GM23338 (cell line): ENCODE measurements around the gene PANK4. TPM values are rescaled to one million over a fixed set of nuclear protein-coding genes. Genes with fewer than 3 reads are reported as not detected.

Experiments used
- ATAC-seq: fragments of 200-7000 bp; cut with Tn5 transposase; 3 replicates; pipeline ENCODE4 v1.9.1; 2020
- DNase-seq: peaks from one replicate; pipeline ENCODE4 v3.0.0-alpha.2; 2015; ENCODE audit warnings: low spot score
- H2AFZ ChIP-seq: fragments of 200-600 bp; sonication (generic); 2 replicates; pipeline ENCODE4 v1.8.0; 2016; ENCODE audit warnings: antibody characterized with exemption, mild to moderate bottlenecking, moderate library complexity
- H3F3A ChIP-seq: fragments of 200-600 bp; sonication (generic); replicated peaks from 2 replicates; pipeline ENCODE4 v1.8.0; 2017; ENCODE audit warnings: antibody characterized with exemption, mixed run types, low read depth
- H3K27ac ChIP-seq: fragments of 200-600 bp; sonication (generic); 2 replicates; pipeline ENCODE4 v1.6.1; 2016; ENCODE audit warnings: low read depth
- H3K27me3 ChIP-seq: fragments of 200-600 bp; sonication (generic); 2 replicates; pipeline ENCODE4 v1.8.0; 2016; ENCODE audit warnings: mild to moderate bottlenecking, mixed run types, moderate library complexity; ENCODE audit not compliant: insufficient read depth
- H3K36me3 ChIP-seq: fragments of 200-600 bp; sonication (generic); 2 replicates; pipeline ENCODE4 v1.8.0; 2016; ENCODE audit warnings: mild to moderate bottlenecking; ENCODE audit not compliant: insufficient read depth
- H3K4me1 ChIP-seq: fragments of 200-600 bp; sonication (generic); 2 replicates; pipeline ENCODE4 v1.8.0; 2016; ENCODE audit warnings: mild to moderate bottlenecking, moderate library complexity; ENCODE audit not compliant: insufficient read depth
- H3K4me2 ChIP-seq: fragments of 200-600 bp; sonication (generic); 2 replicates; pipeline ENCODE4 v1.7.1; 2017; ENCODE audit warnings: mixed run types
- H3K4me3 ChIP-seq: fragments of 200-600 bp; sonication (generic); 2 replicates; pipeline ENCODE4 v1.6.1; 2016; ENCODE audit warnings: mixed run types
- H3K79me2 ChIP-seq: fragments of 200-600 bp; sonication (generic); replicated peaks from 2 replicates; pipeline ENCODE4 v1.8.0; 2017; ENCODE audit warnings: mild to moderate bottlenecking; ENCODE audit not compliant: insufficient read depth
- H3K9me2 ChIP-seq: fragments of 200-600 bp; sonication (generic); 2 replicates; pipeline ENCODE4 v1.8.0; 2017; ENCODE audit not compliant: insufficient read depth
- H4K20me1 ChIP-seq: fragments of 200-600 bp; sonication (generic); replicated peaks from 2 replicates; pipeline ENCODE4 v1.8.0; 2017; ENCODE audit warnings: mild to moderate bottlenecking; ENCODE audit not compliant: insufficient read depth
- H3K27ac Mint-ChIP-seq: 2 replicates; pipeline ENCODE4 v1.8.0; 2020; ENCODE audit warnings: inconsistent platforms, mild to moderate bottlenecking, moderate library complexity, mixed read lengths
- H3K27me3 Mint-ChIP-seq: 3 replicates; pipeline ENCODE4 v1.8.0; 2022; ENCODE audit warnings: low read depth, mild to moderate bottlenecking, moderate library complexity, mixed read lengths, inconsistent platforms; ENCODE audit not compliant: insufficient read depth, poor library complexity
- H3K36me3 Mint-ChIP-seq: 3 replicates; pipeline ENCODE4 v1.8.0; 2021; ENCODE audit warnings: low read depth, mild to moderate bottlenecking, inconsistent platforms, moderate library complexity, mixed read lengths
- H3K4me1 Mint-ChIP-seq: 3 replicates; pipeline ENCODE4 v1.8.0; 2020; ENCODE audit warnings: mild to moderate bottlenecking, inconsistent platforms, mixed read lengths
- H3K4me3 Mint-ChIP-seq: 3 replicates; pipeline ENCODE4 v1.8.0; 2021; ENCODE audit warnings: moderate library complexity, mild to moderate bottlenecking, inconsistent platforms, mixed read lengths
- H3K9me3 Mint-ChIP-seq: 3 replicates; pipeline ENCODE4 v1.8.0; 2020; ENCODE audit warnings: moderate library complexity, mild to moderate bottlenecking, inconsistent platforms, mixed read lengths
- CREB1 ChIP-seq: fragments of 250-450 bp; sonication (Bioruptor Pico); IDR thresholded peaks from 2 replicates; pipeline ENCODE4 v1.5.0; 2020; ENCODE audit warnings: low read depth, mild to moderate bottlenecking, moderate library complexity
- CTCF ChIP-seq, 2 experiments: fragments of 200-600 bp in 1 of 2; sonication (generic) in 1 of 2; conservative IDR thresholded peaks; 2 replicates each; pipeline versions ENCODE4 v1.5.1 to v1.6.1; 2016 to 2017; ENCODE audit warnings: antibody characterized with exemption in 2 of 2, low read depth in 2 of 2, mild to moderate bottlenecking in 2 of 2, moderate library complexity in 1 of 2
- ETS1 ChIP-seq: IDR thresholded peaks from 2 replicates; pipeline ENCODE4 v1.6.1; 2016; ENCODE audit warnings: antibody characterized with exemption
- EZH2 ChIP-seq: fragments of 200-600 bp; sonication (generic); IDR thresholded peaks from one replicate; pipeline ENCODE4 v1.8.0; 2017; ENCODE audit warnings: antibody characterized with exemption, mild to moderate bottlenecking, low read depth; ENCODE audit not compliant: unreplicated experiment
- EZH2phosphoT487 ChIP-seq: fragments of 200-600 bp; sonication (generic); IDR thresholded peaks from one replicate; pipeline ENCODE4 v1.8.1; 2018; ENCODE audit warnings: antibody characterized with exemption; ENCODE audit not compliant: unreplicated experiment
- JUNB ChIP-seq: IDR thresholded peaks from one replicate; pipeline ENCODE4 v1.6.1; 2016; ENCODE audit warnings: antibody characterized with exemption; ENCODE audit not compliant: unreplicated experiment
- NANOG ChIP-seq: IDR thresholded peaks from 2 replicates; pipeline ENCODE4 v1.6.1; 2016; ENCODE audit warnings: antibody characterized with exemption, borderline replicate concordance
- POLR2AphosphoS5 ChIP-seq: IDR thresholded peaks from 2 replicates; pipeline ENCODE4 v1.6.1; 2016; ENCODE audit warnings: antibody characterized with exemption, low read depth
- STAT1 ChIP-seq: IDR thresholded peaks from one replicate; pipeline ENCODE4 v1.6.1; 2016; ENCODE audit warnings: antibody characterized with exemption; ENCODE audit not compliant: unreplicated experiment
- ZNF114 ChIP-seq: fragments of 250-450 bp; sonication (Bioruptor Pico); IDR thresholded peaks from 2 replicates; pipeline ENCODE4 v1.5.0; 2020; ENCODE audit warnings: mild to moderate bottlenecking, moderate library complexity
- ZNF331 ChIP-seq: fragments of 250-450 bp; sonication (Bioruptor Pico); IDR thresholded peaks from 2 replicates; pipeline ENCODE4 v1.5.0; 2020; ENCODE audit warnings: low read depth, mild to moderate bottlenecking, moderate library complexity
- polyA plus RNA-seq: library from polyadenylated mRNA; unstranded; fragments of >200 nt; fragmentation: Nextera tagmentation; extraction: Ambion mirVana; gene quantifications from 2 replicates; pipeline ENCODE4 v1.2.1, GENCODE V29; 2016
- total RNA-seq: library from RNA; depleted of rRNA; stranded (reverse); fragments of >200 nt; shearing (Covaris generic); gene quantifications from 2 replicates; pipeline ENCODE4 v1.2.3, GENCODE V29; 2014
- TF ChIP-seq, protein P1 (sequence below): fragments of 250-450 bp; sonication (Bioruptor Pico); IDR thresholded peaks from 2 replicates; pipeline ENCODE4 v1.5.0; 2020; ENCODE audit warnings: mild to moderate bottlenecking, moderate library complexity
- TF ChIP-seq, protein P2 (sequence below): IDR thresholded peaks from one replicate; pipeline ENCODE4 v1.6.1; 2018; ENCODE audit warnings: antibody characterized with exemption; ENCODE audit not compliant: unreplicated experiment

Gene PANK4
- total and polyA plus RNA-seq, 2 experiments from 2014 or later = 25.8 to 43.7 TPM

- DNase-seq (no peak), ATAC-seq (no peak)
- H3K4me1 ChIP-seq = peaks cover 9% of the 10 kb centered on the region
- H3K27ac Mint-ChIP-seq = no peak overlapping the region
- no peaks in the 10 kb centered on the region for H3K79me2 ChIP-seq
- no peaks in the 10 kb centered on the region for H3K36me3 Mint-ChIP-seq
- H3K4me3 Mint-ChIP-seq = no peak overlapping the region
- H3K4me2 ChIP-seq = no peak overlapping the region
- H3K27ac ChIP-seq = no peak overlapping the region
- no peak overlapping the region for H2AFZ ChIP-seq
- peaks cover 16% of the 10 kb centered on the region for H3K4me1 Mint-ChIP-seq
- no peaks in the 10 kb centered on the region for H4K20me1 ChIP-seq
- no peak for TF ChIP-seq NANOG
- no peak for TF ChIP-seq JUNB
- no peak for TF ChIP-seq ZNF114
- TF ChIP-seq STAT1 = no peak
- TF ChIP-seq ETS1 = no peak
- TF ChIP-seq CREB1 (CRISPR knock-in tag) = no peak
- no peak for TF ChIP-seq CTCF (conservative IDR thresholded peaks at IDR 0.05; ENCODE audit: low read depth in 2 of 2)
- TF ChIP-seq EZH2phosphoT487 = no peak
- no peak for TF ChIP-seq ZNF331 (CRISPR knock-in tag)
- TF ChIP-seq, protein P1, sequence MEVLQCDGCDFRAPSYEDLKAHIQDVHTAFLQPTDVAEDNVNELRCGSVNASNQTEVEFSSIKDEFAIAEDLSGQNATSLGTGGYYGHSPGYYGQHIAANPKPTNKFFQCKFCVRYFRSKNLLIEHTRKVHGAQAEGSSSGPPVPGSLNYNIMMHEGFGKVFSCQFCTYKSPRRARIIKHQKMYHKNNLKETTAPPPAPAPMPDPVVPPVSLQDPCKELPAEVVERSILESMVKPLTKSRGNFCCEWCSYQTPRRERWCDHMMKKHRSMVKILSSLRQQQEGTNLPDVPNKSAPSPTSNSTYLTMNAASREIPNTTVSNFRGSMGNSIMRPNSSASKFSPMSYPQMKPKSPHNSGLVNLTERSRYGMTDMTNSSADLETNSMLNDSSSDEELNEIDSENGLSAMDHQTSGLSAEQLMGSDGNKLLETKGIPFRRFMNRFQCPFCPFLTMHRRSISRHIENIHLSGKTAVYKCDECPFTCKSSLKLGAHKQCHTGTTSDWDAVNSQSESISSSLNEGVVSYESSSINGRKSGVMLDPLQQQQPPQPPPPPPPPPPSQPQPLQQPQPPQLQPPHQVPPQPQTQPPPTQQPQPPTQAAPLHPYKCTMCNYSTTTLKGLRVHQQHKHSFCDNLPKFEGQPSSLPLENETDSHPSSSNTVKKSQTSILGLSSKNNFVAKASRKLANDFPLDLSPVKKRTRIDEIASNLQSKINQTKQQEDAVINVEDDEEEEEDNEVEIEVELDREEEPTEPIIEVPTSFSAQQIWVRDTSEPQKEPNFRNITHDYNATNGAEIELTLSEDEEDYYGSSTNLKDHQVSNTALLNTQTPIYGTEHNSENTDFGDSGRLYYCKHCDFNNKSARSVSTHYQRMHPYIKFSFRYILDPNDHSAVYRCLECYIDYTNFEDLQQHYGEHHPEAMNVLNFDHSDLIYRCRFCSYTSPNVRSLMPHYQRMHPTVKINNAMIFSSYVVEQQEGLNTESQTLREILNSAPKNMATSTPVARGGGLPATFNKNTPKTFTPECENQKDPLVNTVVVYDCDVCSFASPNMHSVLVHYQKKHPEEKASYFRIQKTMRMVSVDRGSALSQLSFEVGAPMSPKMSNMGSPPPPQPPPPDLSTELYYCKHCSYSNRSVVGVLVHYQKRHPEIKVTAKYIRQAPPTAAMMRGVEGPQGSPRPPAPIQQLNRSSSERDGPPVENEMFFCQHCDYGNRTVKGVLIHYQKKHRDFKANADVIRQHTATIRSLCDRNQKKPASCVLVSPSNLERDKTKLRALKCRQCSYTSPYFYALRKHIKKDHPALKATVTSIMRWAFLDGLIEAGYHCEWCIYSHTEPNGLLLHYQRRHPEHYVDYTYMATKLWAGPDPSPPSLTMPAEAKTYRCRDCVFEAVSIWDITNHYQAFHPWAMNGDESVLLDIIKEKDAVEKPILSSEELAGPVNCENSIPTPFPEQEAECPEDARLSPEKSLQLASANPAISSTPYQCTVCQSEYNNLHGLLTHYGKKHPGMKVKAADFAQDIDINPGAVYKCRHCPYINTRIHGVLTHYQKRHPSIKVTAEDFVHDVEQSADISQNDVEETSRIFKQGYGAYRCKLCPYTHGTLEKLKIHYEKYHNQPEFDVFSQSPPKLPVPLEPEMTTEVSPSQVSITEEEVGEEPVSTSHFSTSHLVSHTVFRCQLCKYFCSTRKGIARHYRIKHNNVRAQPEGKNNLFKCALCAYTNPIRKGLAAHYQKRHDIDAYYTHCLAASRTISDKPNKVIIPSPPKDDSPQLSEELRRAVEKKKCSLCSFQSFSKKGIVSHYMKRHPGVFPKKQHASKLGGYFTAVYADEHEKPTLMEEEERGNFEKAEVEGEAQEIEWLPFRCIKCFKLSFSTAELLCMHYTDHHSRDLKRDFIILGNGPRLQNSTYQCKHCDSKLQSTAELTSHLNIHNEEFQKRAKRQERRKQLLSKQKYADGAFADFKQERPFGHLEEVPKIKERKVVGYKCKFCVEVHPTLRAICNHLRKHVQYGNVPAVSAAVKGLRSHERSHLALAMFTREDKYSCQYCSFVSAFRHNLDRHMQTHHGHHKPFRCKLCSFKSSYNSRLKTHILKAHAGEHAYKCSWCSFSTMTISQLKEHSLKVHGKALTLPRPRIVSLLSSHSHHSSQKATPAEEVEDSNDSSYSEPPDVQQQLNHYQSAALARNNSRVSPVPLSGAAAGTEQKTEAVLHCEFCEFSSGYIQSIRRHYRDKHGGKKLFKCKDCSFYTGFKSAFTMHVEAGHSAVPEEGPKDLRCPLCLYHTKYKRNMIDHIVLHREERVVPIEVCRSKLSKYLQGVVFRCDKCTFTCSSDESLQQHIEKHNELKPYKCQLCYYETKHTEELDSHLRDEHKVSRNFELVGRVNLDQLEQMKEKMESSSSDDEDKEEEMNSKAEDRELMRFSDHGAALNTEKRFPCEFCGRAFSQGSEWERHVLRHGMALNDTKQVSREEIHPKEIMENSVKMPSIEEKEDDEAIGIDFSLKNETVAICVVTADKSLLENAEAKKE = no peak
- no peak for TF ChIP-seq POLR2AphosphoS5
- no peak for TF ChIP-seq EZH2
- TF ChIP-seq, protein P2, sequence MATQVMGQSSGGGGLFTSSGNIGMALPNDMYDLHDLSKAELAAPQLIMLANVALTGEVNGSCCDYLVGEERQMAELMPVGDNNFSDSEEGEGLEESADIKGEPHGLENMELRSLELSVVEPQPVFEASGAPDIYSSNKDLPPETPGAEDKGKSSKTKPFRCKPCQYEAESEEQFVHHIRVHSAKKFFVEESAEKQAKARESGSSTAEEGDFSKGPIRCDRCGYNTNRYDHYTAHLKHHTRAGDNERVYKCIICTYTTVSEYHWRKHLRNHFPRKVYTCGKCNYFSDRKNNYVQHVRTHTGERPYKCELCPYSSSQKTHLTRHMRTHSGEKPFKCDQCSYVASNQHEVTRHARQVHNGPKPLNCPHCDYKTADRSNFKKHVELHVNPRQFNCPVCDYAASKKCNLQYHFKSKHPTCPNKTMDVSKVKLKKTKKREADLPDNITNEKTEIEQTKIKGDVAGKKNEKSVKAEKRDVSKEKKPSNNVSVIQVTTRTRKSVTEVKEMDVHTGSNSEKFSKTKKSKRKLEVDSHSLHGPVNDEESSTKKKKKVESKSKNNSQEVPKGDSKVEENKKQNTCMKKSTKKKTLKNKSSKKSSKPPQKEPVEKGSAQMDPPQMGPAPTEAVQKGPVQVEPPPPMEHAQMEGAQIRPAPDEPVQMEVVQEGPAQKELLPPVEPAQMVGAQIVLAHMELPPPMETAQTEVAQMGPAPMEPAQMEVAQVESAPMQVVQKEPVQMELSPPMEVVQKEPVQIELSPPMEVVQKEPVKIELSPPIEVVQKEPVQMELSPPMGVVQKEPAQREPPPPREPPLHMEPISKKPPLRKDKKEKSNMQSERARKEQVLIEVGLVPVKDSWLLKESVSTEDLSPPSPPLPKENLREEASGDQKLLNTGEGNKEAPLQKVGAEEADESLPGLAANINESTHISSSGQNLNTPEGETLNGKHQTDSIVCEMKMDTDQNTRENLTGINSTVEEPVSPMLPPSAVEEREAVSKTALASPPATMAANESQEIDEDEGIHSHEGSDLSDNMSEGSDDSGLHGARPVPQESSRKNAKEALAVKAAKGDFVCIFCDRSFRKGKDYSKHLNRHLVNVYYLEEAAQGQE = no peak
- no peak overlapping the region for H3K4me3 ChIP-seq
- no peaks in the 10 kb centered on the region for H3K36me3 ChIP-seq
- peaks cover 28% of the 10 kb centered on the region for H3K27me3 Mint-ChIP-seq
- no peaks in the 10 kb centered on the region for H3K9me2 ChIP-seq
- H3F3A ChIP-seq = 0 out of 2 replicates have a peak, but pooled peaks cover 3% of the 10 kb centered on the region
- H3K9me3 Mint-ChIP-seq = no peaks in the 10 kb centered on the region
- peaks cover 25% of the 10 kb centered on the region for H3K27me3 ChIP-seq
Observed at GRCh38 chr1:2538376-2538775, 12.0 kb upstream of the PANK4 start.
